IMR-90 (cell line): ENCODE data around the gene CPED1. TPM values are rescaled to one million over a fixed set of nuclear protein-coding genes. Genes with fewer than 3 reads are reported as not detected.

Source experiments
- ATAC-seq: fragments of 200-7000 bp; cut with Tn5 transposase; 2 replicates; pipeline ENCODE4 v1.9.1; 2020; ENCODE audit warnings: low read depth, mild to moderate bottlenecking, moderate library complexity
- BruUV-seq: library from RNA; stranded (reverse); fragments of 400-500 nt; replicated peaks from 2 replicates; lab custom pipeline; 2021; lab: Mats Ljungman, UMichigan
- CTCF ChIA-PET: fragments of 300-600 bp; formaldehyde crosslinking; extraction: SDS; loops from one replicate; lab custom pipeline; 2021; ENCODE audit warnings: antibody characterized with exemption; lab: Yijun Ruan, JAX
- POLR2A ChIA-PET: fragments of 300-600 bp; sonication (Branson Sonifier 250); formaldehyde crosslinking; loops from one replicate; lab custom pipeline; 2022; ENCODE audit warnings: antibody characterized with exemption; ENCODE audit not compliant: unreplicated experiment; lab: Charles Lee
- DNase-seq: peaks from one replicate; pipeline ENCODE4 v3.0.0; 2013
- H2AFZ ChIP-seq: replicated peaks from 2 replicates; pipeline ENCODE3; 2013; ENCODE audit warnings: low read length, mild to moderate bottlenecking; ENCODE audit not compliant: poor library complexity
- H2AK5ac ChIP-seq: 2 replicates; pipeline ENCODE4 v1.6.1; 2013; ENCODE audit warnings: low read depth, low read length, inconsistent platforms
- H2AK9ac ChIP-seq: replicated peaks from 2 replicates; pipeline ENCODE3; 2013; ENCODE audit warnings: mild to moderate bottlenecking, low read depth, low read length, moderate library complexity; ENCODE audit not compliant: poor library complexity
- H2BK120ac ChIP-seq: 2 replicates; pipeline ENCODE4 v1.6.1; 2013; ENCODE audit warnings: low read depth, low read length, inconsistent platforms
- H2BK15ac ChIP-seq: 3 replicates; pipeline ENCODE4 v1.6.1; 2013; ENCODE audit warnings: low read depth, low read length, inconsistent platforms
- H2BK20ac ChIP-seq: 2 replicates; pipeline ENCODE4 v1.6.1; 2013; ENCODE audit warnings: low read depth, mild to moderate bottlenecking, inconsistent platforms, low read length, moderate library complexity
- H2BK5ac ChIP-seq: 2 replicates; pipeline ENCODE4 v1.6.1; 2013; ENCODE audit warnings: mild to moderate bottlenecking, low read depth, low read length, inconsistent platforms; ENCODE audit not compliant: poor library complexity, severe bottlenecking
- H3K14ac ChIP-seq: replicated peaks from 2 replicates; pipeline ENCODE4 v1.6.1; 2013; ENCODE audit warnings: low read depth, low read length, inconsistent platforms
- H3K18ac ChIP-seq: 2 replicates; pipeline ENCODE4 v1.6.1; 2013; ENCODE audit warnings: low read depth, low read length, control low read depth
- H3K23ac ChIP-seq: 2 replicates; pipeline ENCODE4 v1.6.1; 2013; ENCODE audit warnings: low read depth, low read length, inconsistent platforms
- H3K27ac ChIP-seq: 2 replicates; pipeline ENCODE4 v1.5.1; 2013; ENCODE audit warnings: mild to moderate bottlenecking, control low read depth, low read length; ENCODE audit not compliant: insufficient read depth
- H3K27me3 ChIP-seq: 2 replicates; pipeline ENCODE4 v1.6.1; 2013; ENCODE audit warnings: low read length; ENCODE audit not compliant: control insufficient read depth, insufficient read depth
- H3K36me3 ChIP-seq: 2 replicates; pipeline ENCODE4 v1.6.1; 2013; ENCODE audit warnings: low read length, mixed read lengths; ENCODE audit not compliant: control insufficient read depth, insufficient read depth
- H3K4ac ChIP-seq: 2 replicates; pipeline ENCODE4 v1.6.1; 2013; ENCODE audit warnings: low read depth, low read length, inconsistent platforms
- H3K4me1 ChIP-seq: 2 replicates; pipeline ENCODE4 v1.6.1; 2013; ENCODE audit warnings: low read length, mixed read lengths; ENCODE audit not compliant: control insufficient read depth, insufficient read depth
- H3K4me2 ChIP-seq: 2 replicates; pipeline ENCODE4 v1.6.1; 2013; ENCODE audit warnings: low read depth, mild to moderate bottlenecking, control low read depth, low read length, moderate library complexity
- H3K4me3 ChIP-seq: 2 replicates; pipeline ENCODE4 v1.5.1; 2013; ENCODE audit warnings: low read depth, mild to moderate bottlenecking, control low read depth, low read length, moderate library complexity; ENCODE audit not compliant: insufficient read depth
- H3K56ac ChIP-seq: 2 replicates; pipeline ENCODE4 v1.6.1; 2013; ENCODE audit warnings: low read length, inconsistent platforms; ENCODE audit not compliant: insufficient read depth; ENCODE audit errors: extremely low read depth
- H3K79me1 ChIP-seq, 2 experiments: 2 replicates each; pipeline ENCODE4 v1.6.1; 2013; ENCODE audit warnings: low read length in 2 of 2, inconsistent platforms in 1 of 2, low read depth in 1 of 2
- H3K9ac ChIP-seq: 2 replicates; pipeline ENCODE4 v1.6.1; 2013; ENCODE audit warnings: low read depth, low read length, control low read depth
- H3K9me1 ChIP-seq: 2 replicates; pipeline ENCODE4 v1.6.1; 2013; ENCODE audit warnings: low read length, inconsistent platforms; ENCODE audit not compliant: insufficient read depth
- H3K9me3 ChIP-seq: 2 replicates; pipeline ENCODE4 v1.6.1; 2013; ENCODE audit warnings: low read length; ENCODE audit not compliant: control insufficient read depth, insufficient read depth
- H4K20me1 ChIP-seq: 2 replicates; pipeline ENCODE4 v1.6.1; 2013; ENCODE audit warnings: low read length, inconsistent platforms; ENCODE audit not compliant: insufficient read depth
- H4K5ac ChIP-seq: 2 replicates; pipeline ENCODE4 v1.6.1; 2013; ENCODE audit warnings: mild to moderate bottlenecking, low read depth, low read length, control low read depth
- H4K8ac ChIP-seq, 2 experiments: 2 replicates each; pipeline ENCODE4 v1.6.1; 2013; ENCODE audit warnings: low read depth in 2 of 2, low read length in 2 of 2, control low read depth in 1 of 2, inconsistent platforms in 1 of 2
- H4K91ac ChIP-seq: 2 replicates; pipeline ENCODE4 v1.6.1; 2013; ENCODE audit warnings: low read depth, low read length, inconsistent platforms; ENCODE audit not compliant: insufficient read depth
- CHD1 ChIP-seq: IDR thresholded peaks from 2 replicates; pipeline ENCODE4 v1.6.1; 2012; ENCODE audit warnings: low read depth, low read length, improper control_type of control experiment
- CTCF ChIP-seq: conservative IDR thresholded peaks from 2 replicates; pipeline ENCODE4 v1.5.1; 2012; ENCODE audit warnings: mild to moderate bottlenecking, low read depth, low read length, improper control_type of control experiment
- ELK1 ChIP-seq: fragments of 150-350 bp; IDR thresholded peaks from 2 replicates; pipeline ENCODE4 v1.6.1; 2016; ENCODE audit warnings: low read depth, mild to moderate bottlenecking, low read length, moderate library complexity, borderline replicate concordance
- MXI1 ChIP-seq: IDR thresholded peaks from 2 replicates; pipeline ENCODE4 v1.6.1; 2012; ENCODE audit warnings: low read depth, mild to moderate bottlenecking, low read length, moderate library complexity, borderline replicate concordance
- RAD21 ChIP-seq: IDR thresholded peaks from 2 replicates; pipeline ENCODE4 v1.6.1; 2012; ENCODE audit warnings: low read length, improper control_type of control experiment
- SMC3 ChIP-seq: fragments of 150-350 bp; IDR thresholded peaks from 2 replicates; pipeline ENCODE4 v1.6.1; 2016; ENCODE audit warnings: low read depth, mild to moderate bottlenecking, antibody characterized with exemption, low read length, moderate library complexity
- WGBS, 2 experiments: methylation state at CpG; one replicate each; pipeline versions ENCODE4 v1.1.5 to v1.1.7; 2013; ENCODE audit warnings: missing lambda C conversion rate in 2 of 2; ENCODE audit not compliant: insufficient read length in 1 of 2; ENCODE audit errors: extremely low coverage in 2 of 2; 5-methylcytosine and 5-hydroxymethylcytosine counted together
- dilution Hi-C: fragments of 300-500 bp; cut with HindIII; formaldehyde crosslinking; loops from one replicate; pipeline ENCODE4 v1.14.3; 2018; ENCODE audit warnings: low sequenced_read_pairs; ENCODE audit not compliant: unreplicated experiment
- in situ Hi-C: fragments of 300-500 bp; cut with MboI; formaldehyde crosslinking; loops from 3 replicates; pipeline ENCODE4 v1.14.3; 2019; ENCODE audit warnings: low sequenced_read_pairs, inconsistent platforms, mixed read lengths
- intact Hi-C: fragments of 100-400 bp; cut with micrococcal nuclease; formaldehyde crosslinking; loops from 2 replicates; pipeline ENCODE4 v1.10.0; 2022
- polyA plus RNA-seq, 3 experiments: library from polyadenylated mRNA; depleted of rRNA; stranded (reverse); fragments of >200 nt; gene quantifications; 2 replicates each; pipeline ENCODE4 v1.2.3, GENCODE V29; 2012; ENCODE audit warnings: low replicate concordance in 1 of 3
- total RNA-seq: library from RNA; depleted of rRNA; stranded (reverse); fragments of >200 nt; gene quantifications from 2 replicates; pipeline ENCODE4 v1.2.3, GENCODE V29; 2012

CPED1 gene
- total and polyA plus RNA-seq, 2 of the 4 experiments (the other 2 are of a cell fraction) = 31.2 to 96.8 TPM

GRCh38 chr7:121071132-121071531 is 82.6 kb downstream of the CPED1 start:
- BruUV-seq = no TSS peak
- no peak overlapping the region for H3K27ac ChIP-seq
- no peak overlapping the region for H3K14ac ChIP-seq
- dilution Hi-C loops (no loop called here), in situ Hi-C loops (no loop called here), intact Hi-C loops (no loop called here)
- no CpG with 5 or more reads among the region's 1 CpG for WGBS, 2 experiments
- no peak overlapping the region; the same call in 1 of the 2 replicates for H4K5ac ChIP-seq
- H2BK5ac ChIP-seq = no peak overlapping the region
- no peaks in the 10 kb centered on the region; the same call in 1 of the 2 replicates for H4K20me1 ChIP-seq
- DNase-seq (no peak), ATAC-seq (no peak)
- no peak overlapping the region for H2BK120ac ChIP-seq
- H4K8ac ChIP-seq = no peak overlapping the region
- POLR2A ChIA-PET = no interaction called here
- H3K4ac ChIP-seq = no peak overlapping the region
- no peak overlapping the region for H3K18ac ChIP-seq
- no peak overlapping the region for H3K4me3 ChIP-seq
- no peak for TF ChIP-seq MXI1
- TF ChIP-seq ELK1 = no peak
- TF ChIP-seq RAD21 = no peak
- TF ChIP-seq CTCF = no peak
- no peak for TF ChIP-seq CHD1
- no peak for TF ChIP-seq SMC3
- peaks cover 2% of the 10 kb centered on the region; the same call in 1 of the 2 replicates for H3K4me1 ChIP-seq
- H3K56ac ChIP-seq = no peak overlapping the region
- peak overlapping the region; percentile 54; the same call in 1 of the 3 replicates for H2BK15ac ChIP-seq
- H2AK5ac ChIP-seq = no peak overlapping the region
- no peak overlapping the region for H2AK9ac ChIP-seq
- H3K9ac ChIP-seq = no peak overlapping the region
- no peak overlapping the region for H4K91ac ChIP-seq
- CTCF ChIA-PET = interaction anchor here (0.7 kb wide), 1 partner anchor 11 kb away, joined by 3 read pairs; no protein-coding TSS in a partner anchor
- H3K4me2 ChIP-seq = no peak overlapping the region
- H3K36me3 ChIP-seq = no peaks in the 10 kb centered on the region; the same call in 1 of the 2 replicates
- peaks cover 25 to 49% of the 10 kb centered on the region in 2 experiments; a peak in 3 of 4 replicates for H3K79me1 ChIP-seq
- no peak overlapping the region for H2BK20ac ChIP-seq
- H3K9me3 ChIP-seq = no peaks in the 10 kb centered on the region
- no peak overlapping the region for H3K23ac ChIP-seq
- H3K27me3 ChIP-seq = no peaks in the 10 kb centered on the region
- peaks cover 3% of the 10 kb centered on the region for H3K9me1 ChIP-seq
- no peak overlapping the region for H2AFZ ChIP-seq
